ENCODE data around the gene GNPDA1. TPM values are rescaled to one million over a fixed set of nuclear protein-coding genes. Genes with fewer than 3 reads are reported as not detected.

GNPDA1 gene
- polyA plus RNA-seq, 4 donors, result 20.6 to 123 (median 31.0) TPM

- peaks cover 0 to 2% (median 0%) of the 10 kb centered on the region in 3 donors for H3K36me3 ChIP-seq (ENCODE audit: control insufficient read depth in 3 of 3, insufficient read depth in 2 of 3, low read depth in 1 of 3, low read length in 3 of 3)
- no peaks in the 10 kb centered on the region for H3K9me3 ChIP-seq (ENCODE audit: control insufficient read depth in 2 of 2, insufficient read depth in 1 of 2, low read depth in 1 of 2, low read length in 1 of 2)
- no peaks in the 10 kb centered on the region for H3K27me3 ChIP-seq (ENCODE audit: control insufficient read depth in 3 of 3, insufficient read depth in 3 of 3, low read length in 3 of 3)
- no peak for FAIRE-seq
- H3K4me1 ChIP-seq (ENCODE audit: control insufficient read depth in 3 of 3, insufficient read depth in 2 of 3, low read depth in 1 of 3, low read length in 2 of 3), result peaks cover 0 to 14% (median 6%) of the 10 kb centered on the region in 3 donors
- no peak overlapping the region for H3K4me3 ChIP-seq (ENCODE audit: low read depth in 1 of 3, low read length in 3 of 3)
- H3K27ac ChIP-seq (ENCODE audit: low read depth in 1 of 3, low read length in 2 of 3), result no peak overlapping the region
- WGBS, 3 donors, result 92 to 98% (median 95%) methylated on average over 3 of the region's 3 CpGs
- no peak for DNase-seq
These were observed 51.4 kb downstream of the GNPDA1 start for GRCh38 chr5:141961466-141961865.

- WGBS, 3 donors, result 28 to 30% (median 30%) methylated on average over 14 of the region's 14 CpGs
- Histone ChIP-seq H3K27ac (ENCODE audit: low read depth in 1 of 3, low read length in 2 of 3) (no peak overlapping the region), H3K4me3 (ENCODE audit: low read depth in 1 of 3, low read length in 3 of 3) (no peak overlapping the region), H3K36me3 (ENCODE audit: control insufficient read depth in 3 of 3, insufficient read depth in 2 of 3, low read depth in 1 of 3, low read length in 3 of 3) (peaks cover 0 to 7% (median 0%) of the 10 kb centered on the region in 3 donors), H3K4me1 (ENCODE audit: control insufficient read depth in 3 of 3, insufficient read depth in 2 of 3, low read depth in 1 of 3, low read length in 2 of 3) (peaks cover 0 to 14% (median 6%) of the 10 kb centered on the region in 3 donors), H3K27me3 (ENCODE audit: control insufficient read depth in 3 of 3, insufficient read depth in 3 of 3, low read length in 3 of 3) (no peaks in the 10 kb centered on the region), H3K9me3 (ENCODE audit: control insufficient read depth in 2 of 2, insufficient read depth in 1 of 2, low read depth in 1 of 2, low read length in 1 of 2) (no peaks in the 10 kb centered on the region)
- no peak for FAIRE-seq
- peak; percentile 94 to 95 for DNase-seq
These were observed 52.1 kb downstream of the GNPDA1 start for GRCh38 chr5:141960449-141961323.

- FAIRE-seq (no peak), DNase-seq (no peak)
- no peaks in the 10 kb centered on the region for H3K27me3 ChIP-seq (ENCODE audit: control insufficient read depth in 3 of 3, insufficient read depth in 3 of 3, low read length in 3 of 3)
- 68 to 69% (median 69%) methylated on average over 10 of the region's 10 CpGs for WGBS, 3 donors
- no peak overlapping the region for H3K27ac ChIP-seq (ENCODE audit: low read depth in 1 of 3, low read length in 2 of 3)
- H3K36me3 ChIP-seq (ENCODE audit: control insufficient read depth in 3 of 3, insufficient read depth in 2 of 3, low read depth in 1 of 3, low read length in 3 of 3), result peaks cover 0 to 10% (median 0%) of the 10 kb centered on the region in 3 donors
- H3K9me3 ChIP-seq (ENCODE audit: control insufficient read depth in 2 of 2, insufficient read depth in 1 of 2, low read depth in 1 of 2, low read length in 1 of 2), result no peaks in the 10 kb centered on the region
- peaks cover 0 to 14% (median 6%) of the 10 kb centered on the region in 3 donors for H3K4me1 ChIP-seq (ENCODE audit: control insufficient read depth in 3 of 3, insufficient read depth in 2 of 3, low read depth in 1 of 3, low read length in 2 of 3)
- H3K4me3 ChIP-seq (ENCODE audit: low read depth in 1 of 3, low read length in 3 of 3), result no peak overlapping the region
These were observed 52.8 kb downstream of the GNPDA1 start for GRCh38 chr5:141960018-141960417.

- H3K36me3 ChIP-seq (ENCODE audit: control insufficient read depth in 3 of 3, insufficient read depth in 2 of 3, low read depth in 1 of 3, low read length in 3 of 3), result peaks cover 0 to 10% (median 0%) of the 10 kb centered on the region in 3 donors
- WGBS, 3 donors, result 58 to 61% (median 58%) methylated on average over 8 of the region's 8 CpGs
- peak overlapping the region in 2 of 3 donors; percentile 54 to 83 for H3K27ac ChIP-seq (ENCODE audit: low read depth in 1 of 3, low read length in 2 of 3)
- FAIRE-seq (no peak), DNase-seq (no peak)
- no peaks in the 10 kb centered on the region for H3K27me3 ChIP-seq (ENCODE audit: control insufficient read depth in 3 of 3, insufficient read depth in 3 of 3, low read length in 3 of 3)
- no peak overlapping the region for H3K4me3 ChIP-seq (ENCODE audit: low read depth in 1 of 3, low read length in 3 of 3)
- peaks cover 0 to 14% (median 6%) of the 10 kb centered on the region in 3 donors for H3K4me1 ChIP-seq (ENCODE audit: control insufficient read depth in 3 of 3, insufficient read depth in 2 of 3, low read depth in 1 of 3, low read length in 2 of 3)
- H3K9me3 ChIP-seq (ENCODE audit: control insufficient read depth in 2 of 2, insufficient read depth in 1 of 2, low read depth in 1 of 2, low read length in 1 of 2), result no peaks in the 10 kb centered on the region
These were observed 54.2 kb downstream of the GNPDA1 start for GRCh38 chr5:141958546-141959172.

- FAIRE-seq (no peak), DNase-seq (peak in 1 of 2 donors; percentile 45)
- peak within 1 kb of the TSS in 2 of 3 donors; percentile 54 to 83 for H3K27ac ChIP-seq (ENCODE audit: low read depth in 1 of 3, low read length in 2 of 3)
- WGBS, 3 donors, result 30 to 62% (median 49%) methylated on average over 7 of the region's 7 CpGs
- no peaks in the 10 kb centered on the region for H3K27me3 ChIP-seq (ENCODE audit: control insufficient read depth in 3 of 3, insufficient read depth in 3 of 3, low read length in 3 of 3)
- no peaks in the 10 kb centered on the region for H3K9me3 ChIP-seq (ENCODE audit: control insufficient read depth in 2 of 2, insufficient read depth in 1 of 2, low read depth in 1 of 2, low read length in 1 of 2)
- H3K4me3 ChIP-seq (ENCODE audit: low read depth in 1 of 3, low read length in 3 of 3), result peak within 1 kb of the TSS in 1 of 3 donors; percentile 11
- H3K36me3 ChIP-seq (ENCODE audit: control insufficient read depth in 3 of 3, insufficient read depth in 2 of 3, low read depth in 1 of 3, low read length in 3 of 3), result peaks cover 0 to 10% (median 0%) of the 10 kb centered on the region in 3 donors
- H3K4me1 ChIP-seq (ENCODE audit: control insufficient read depth in 3 of 3, insufficient read depth in 2 of 3, low read depth in 1 of 3, low read length in 2 of 3), result peaks cover 0 to 14% (median 6%) of the 10 kb centered on the region in 3 donors
These were observed 54.7 kb downstream of the GNPDA1 start, which contains the start of gene PCDH12 for GRCh38 chr5:141958113-141958512. Gene PCDH12 (minus strand): TSS chr5:141958202. CDS start chr5:141957851, 351 bp downstream.

- H3K4me3 ChIP-seq (ENCODE audit: low read depth in 1 of 3, low read length in 3 of 3), result peak overlapping the region in 1 of 3 donors; percentile 11
- no peaks in the 10 kb centered on the region for H3K9me3 ChIP-seq (ENCODE audit: control insufficient read depth in 2 of 2, insufficient read depth in 1 of 2, low read depth in 1 of 2, low read length in 1 of 2)
- DNase-seq, result no peak
- WGBS, 3 donors, result 66 to 78% (median 75%) methylated on average over 16 of the region's 16 CpGs
- peak overlapping the region in 2 of 3 donors; percentile 54 to 83 for H3K27ac ChIP-seq (ENCODE audit: low read depth in 1 of 3, low read length in 2 of 3)
- no peak for FAIRE-seq
- no peaks in the 10 kb centered on the region for H3K27me3 ChIP-seq (ENCODE audit: control insufficient read depth in 3 of 3, insufficient read depth in 3 of 3, low read length in 3 of 3)
- peaks cover 0 to 10% (median 0%) of the 10 kb centered on the region in 3 donors for H3K36me3 ChIP-seq (ENCODE audit: control insufficient read depth in 3 of 3, insufficient read depth in 2 of 3, low read depth in 1 of 3, low read length in 3 of 3)
- H3K4me1 ChIP-seq (ENCODE audit: control insufficient read depth in 3 of 3, insufficient read depth in 2 of 3, low read depth in 1 of 3, low read length in 2 of 3), result peaks cover 0 to 14% (median 6%) of the 10 kb centered on the region in 3 donors
These were observed 55.3 kb downstream of the GNPDA1 start for GRCh38 chr5:141957367-141957996.

GRCh38 chr5:141954194-141954593 is 58.6 kb downstream of the GNPDA1 start:
- no peak for DNase-seq
- no peaks in the 10 kb centered on the region for H3K9me3 ChIP-seq (ENCODE audit: control insufficient read depth in 2 of 2, insufficient read depth in 1 of 2, low read depth in 1 of 2, low read length in 1 of 2)
- H3K27ac ChIP-seq (ENCODE audit: low read depth in 1 of 3, low read length in 2 of 3), result no peak overlapping the region
- WGBS, 3 donors, result 86 to 98% (median 97%) methylated on average over 2 of the region's 2 CpGs
- H3K4me3 ChIP-seq (ENCODE audit: low read depth in 1 of 3, low read length in 3 of 3), result no peak overlapping the region
- H3K4me1 ChIP-seq (ENCODE audit: control insufficient read depth in 3 of 3, insufficient read depth in 2 of 3, low read depth in 1 of 3, low read length in 2 of 3), result peaks cover 0 to 6% (median 0%) of the 10 kb centered on the region in 3 donors
- FAIRE-seq, result no peak
- peaks cover 0 to 18% (median 0%) of the 10 kb centered on the region in 3 donors for H3K36me3 ChIP-seq (ENCODE audit: control insufficient read depth in 3 of 3, insufficient read depth in 2 of 3, low read depth in 1 of 3, low read length in 3 of 3)
- no peaks in the 10 kb centered on the region for H3K27me3 ChIP-seq (ENCODE audit: control insufficient read depth in 3 of 3, insufficient read depth in 3 of 3, low read length in 3 of 3)

GRCh38 chr5:141952020-141952419 is 60.8 kb downstream of the GNPDA1 start:
- DNase-seq (no peak), FAIRE-seq (no peak)
- WGBS, 3 donors, result 75 to 94% (median 81%) methylated on average over 2 of the region's 2 CpGs
- H3K4me3 ChIP-seq (ENCODE audit: low read depth in 1 of 3, low read length in 3 of 3), result no peak overlapping the region
- no peaks in the 10 kb centered on the region for H3K27me3 ChIP-seq (ENCODE audit: control insufficient read depth in 3 of 3, insufficient read depth in 3 of 3, low read length in 3 of 3)
- H3K9me3 ChIP-seq (ENCODE audit: control insufficient read depth in 2 of 2, insufficient read depth in 1 of 2, low read depth in 1 of 2, low read length in 1 of 2), result no peaks in the 10 kb centered on the region
- no peak overlapping the region for H3K27ac ChIP-seq (ENCODE audit: low read depth in 1 of 3, low read length in 2 of 3)
- no peaks in the 10 kb centered on the region for H3K4me1 ChIP-seq (ENCODE audit: control insufficient read depth in 3 of 3, insufficient read depth in 2 of 3, low read depth in 1 of 3, low read length in 2 of 3)
- peaks cover 0 to 19% (median 0%) of the 10 kb centered on the region in 3 donors for H3K36me3 ChIP-seq (ENCODE audit: control insufficient read depth in 3 of 3, insufficient read depth in 2 of 3, low read depth in 1 of 3, low read length in 3 of 3)

All from small intestine (tissue), 7 donors.